Astrocyte (in vitro differentiated cells and primary cell): ENCODE measurements around the gene FITM1.

Experiments
- CTCF ChIP-seq: IDR thresholded peaks from 2 replicates; pipeline ENCODE4 v1.5.1; 2011; ENCODE audit warnings: low read depth, mild to moderate bottlenecking, inconsistent platforms, low read length, moderate library complexity; ENCODE audit not compliant: insufficient read depth
- EZH2 ChIP-seq: IDR thresholded peaks from 2 replicates; pipeline ENCODE4 v1.6.1; 2012; ENCODE audit warnings: mild to moderate bottlenecking, low read length, inconsistent platforms; ENCODE audit not compliant: insufficient read depth

GRCh38 chr14:24093207-24093900 is 37.1 kb upstream of the FITM1 start:
- TF ChIP-seq CTCF (no peak), EZH2 (no peak)
